Measurements from ENCODE around the gene NPR1. TPM values are rescaled to one million over a fixed set of nuclear protein-coding genes. Genes with fewer than 3 reads are reported as not detected.
"Not testable (repeated sequence)": the region's sequence is repeated elsewhere in the genome, so short reads cannot be mapped to it uniquely, and the experiment has no call there.

Gene NPR1
- total RNA-seq, 1 donor from 2014 or later, result 21.0 TPM

GRCh38 chr1:153724634-153725033, 46.1 kb downstream of the NPR1 start:
- DNase-seq (ENCODE audit: low spot score), result not testable (repeated sequence)

GRCh38 chr1:153727463-153728304, 49.2 kb downstream of the NPR1 start, which contains the start of gene INTS3:
Gene INTS3, plus strand, starts transcription at chr1:153728050. Its CDS starts 585 bp downstream, at chr1:153728635.
- peak; percentile 100 for DNase-seq (ENCODE audit: low spot score)

- DNase-seq (ENCODE audit: low spot score), result peak; percentile 61
Measured at GRCh38 chr1:153728305-153729066, 50.0 kb downstream of the NPR1 start.

DNA sequence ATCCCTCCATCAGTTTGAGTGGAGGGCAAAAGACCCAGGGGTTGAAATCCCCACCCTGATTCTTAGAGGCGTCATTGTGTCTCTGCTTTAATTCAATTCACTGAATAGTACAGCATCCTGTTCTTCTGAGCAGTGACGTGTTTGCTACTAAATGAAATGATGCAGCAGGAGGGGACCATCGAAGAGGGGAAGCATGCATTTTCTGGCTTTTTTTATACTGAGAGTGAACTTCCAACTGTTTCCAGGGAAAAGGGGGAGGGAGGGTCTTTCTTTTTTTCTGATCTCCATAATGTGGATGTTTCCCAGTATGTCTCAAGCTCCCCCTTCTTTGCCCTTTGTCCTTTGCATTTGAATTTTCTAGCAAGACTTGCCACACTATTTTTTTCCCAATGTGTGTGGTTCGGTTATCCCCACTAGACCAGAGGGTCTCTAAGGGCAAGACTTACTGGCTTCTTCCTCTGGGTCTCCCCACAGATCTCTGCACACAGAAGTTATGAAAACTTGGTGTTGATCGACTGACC, 52.0 kb downstream of the NPR1 start:
- DNase-seq (ENCODE audit: low spot score), result no peak

GRCh38 chr1:153733970-153734369, 55.5 kb downstream of the NPR1 start:
- no peak for DNase-seq (ENCODE audit: low spot score)

- no peak for DNase-seq (ENCODE audit: low spot score)
Measured at GRCh38 chr1:153734396-153735089, 56.1 kb downstream of the NPR1 start.

DNA sequence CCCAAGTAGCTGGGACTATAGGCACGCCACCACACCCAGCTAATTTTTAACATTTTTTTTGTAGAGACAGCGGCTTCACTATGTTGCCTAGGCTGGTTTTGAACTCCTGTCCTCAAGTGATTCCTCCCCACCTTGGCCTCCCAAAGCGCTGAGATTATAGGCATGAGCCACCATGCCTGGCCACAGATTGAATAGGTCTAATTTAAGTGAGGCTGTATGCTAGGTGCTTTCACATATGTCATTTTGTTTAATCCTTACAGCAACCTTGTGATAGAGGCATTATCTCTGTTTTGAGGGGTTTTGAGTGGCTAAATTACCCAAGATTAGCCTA, 56.6 kb downstream of the NPR1 start:
- DNase-seq (ENCODE audit: low spot score), result no peak

DNA sequence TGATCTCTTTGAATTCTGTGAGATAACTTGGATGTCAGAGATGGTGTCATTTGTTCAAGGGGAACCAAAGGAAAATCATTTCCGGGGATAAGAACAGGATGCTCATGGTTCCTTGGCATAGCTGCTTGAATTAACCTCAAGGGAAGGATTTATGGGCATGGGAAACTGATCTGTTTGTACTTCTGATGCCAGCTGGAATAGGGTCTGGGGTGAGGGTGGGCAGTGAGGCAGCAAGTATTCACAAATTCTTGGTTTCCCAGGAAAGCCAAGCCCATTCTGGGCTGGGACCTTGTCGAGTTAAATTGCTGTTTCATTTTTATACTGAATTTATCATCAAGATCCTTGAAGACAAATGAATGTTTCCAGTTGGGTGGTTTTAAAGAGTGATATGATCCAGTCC, 63.5 kb downstream of the NPR1 start:
- DNase-seq (ENCODE audit: low spot score), result no peak

- DNase-seq (ENCODE audit: low spot score), result no peak
Measured at GRCh38 chr1:153742411-153743142, 64.1 kb downstream of the NPR1 start.

Other genes starting within 250 kb of the NPR1 start
- not detected for gene S100A7, start 218.0 kb upstream of the NPR1 start, total RNA-seq
- 1,381 TPM for gene S100A6, start 142.7 kb upstream of the NPR1 start, total RNA-seq
- 0.86 TPM for gene S100A5, start 137.8 kb upstream of the NPR1 start, total RNA-seq
- 120 TPM for gene S100A4, start 132.9 kb upstream of the NPR1 start, total RNA-seq
- 6.5 TPM for gene S100A3, start 129.4 kb upstream of the NPR1 start, total RNA-seq
- 317 TPM for gene S100A2, start 112.8 kb upstream of the NPR1 start, total RNA-seq
- 81.8 TPM for gene S100A16, start 65.6 kb upstream of the NPR1 start, total RNA-seq
- gene S100A14, start 62.4 kb upstream of the NPR1 start, total RNA-seq, result 51.3 TPM
- 71.6 TPM for gene S100A13, start 51.2 kb upstream of the NPR1 start, total RNA-seq
- gene S100A1, start 50.3 kb upstream of the NPR1 start, total RNA-seq, result not detected
- gene CHTOP, start 44.6 kb upstream of the NPR1 start, total RNA-seq, result 91.7 TPM
- 37.3 TPM for gene SNAPIN, start 20.0 kb upstream of the NPR1 start, total RNA-seq
- 131 TPM for gene ILF2, start 7.7 kb upstream of the NPR1 start, total RNA-seq
- 77.5 TPM for gene INTS3, start 49.4 kb downstream of the NPR1 start, total RNA-seq
- 28.8 TPM for gene SLC27A3, start 96.7 kb downstream of the NPR1 start, total RNA-seq
- gene GATAD2B, start 244.3 kb downstream of the NPR1 start, total RNA-seq, result 43.1 TPM

Measured in ureter (tissue), 1 donor.